GM12878 (cell line): ENCODE measurements around the gene WDR91. TPM values are rescaled to one million over a fixed set of nuclear protein-coding genes. Genes with fewer than 3 reads are reported as not detected.

ENCODE experiments used
- ATAC-seq: fragments of 200-7000 bp; cut with Tn5 transposase; 3 replicates; pipeline ENCODE4 v1.9.1; 2020; ENCODE audit warnings: mild to moderate bottlenecking, moderate library complexity
- BruUV-seq: library from RNA; stranded (reverse); fragments of 400-500 nt; replicated peaks from 2 replicates; lab custom pipeline; 2021; lab: Mats Ljungman, UMichigan
- CTCF ChIA-PET: fragments of 300-600 bp; sonication (Branson Sonifier 250); formaldehyde crosslinking; extraction: SDS; loops from one replicate; lab custom pipeline; 2021; ENCODE audit warnings: inconsistent platforms; lab: Yijun Ruan, JAX
- POLR2A ChIA-PET: fragments of 350-600 bp; formaldehyde crosslinking; extraction: SDS; loops from one replicate; lab custom pipeline; 2021; ENCODE audit warnings: inconsistent platforms; lab: Charles Lee
- RAD21 ChIA-PET: fragments of 300-600 bp; sonication (Branson Sonifier 250); formaldehyde crosslinking; loops from one replicate; lab custom pipeline; 2023; ENCODE audit warnings: antibody characterized with exemption; ENCODE audit not compliant: unreplicated experiment; lab: Charles Lee
- SMC1A ChIA-PET: fragments of 300-600 bp; sonication (Branson Sonifier 250); formaldehyde crosslinking; loops from one replicate; lab custom pipeline; 2023; ENCODE audit not compliant: unreplicated experiment, uncharacterized antibody; lab: Charles Lee
- DNase-seq: peaks from one replicate; pipeline ENCODE4 v3.0.0-alpha.2; 2011; ENCODE audit warnings: low read depth, low spot score
- FAIRE-seq: peaks from 3 replicates; lab custom pipeline; 2011; peaks lifted over from hg19 to GRCh38; lab: Jason Lieb, UNC
- H2AFZ ChIP-seq: 2 replicates; pipeline ENCODE4 v1.6.0; 2011; ENCODE audit warnings: low read depth, low read length, control low read depth; ENCODE audit not compliant: control insufficient read depth
- H3K27ac ChIP-seq: 2 replicates; pipeline ENCODE4 v1.5.1; 2011; ENCODE audit warnings: control low read depth; ENCODE audit not compliant: control insufficient read depth, insufficient read depth
- H3K27me3 ChIP-seq, 2 experiments: replicated peaks in 1 of 2; 2 replicates each; pipeline versions ENCODE4 v1.6.0 to v1.6.1; 2011; ENCODE audit warnings: low read length in 1 of 2; ENCODE audit not compliant: control insufficient read depth in 2 of 2, insufficient read depth in 2 of 2
- H3K36me3 ChIP-seq, 2 experiments: 2 replicates each; pipeline ENCODE4 v1.5.1; 2011; ENCODE audit warnings: low read length in 1 of 2; ENCODE audit not compliant: control insufficient read depth in 2 of 2, insufficient read depth in 2 of 2
- H3K4me1 ChIP-seq: 2 replicates; pipeline ENCODE4 v1.6.1; 2011; ENCODE audit warnings: mild to moderate bottlenecking, low read length, moderate library complexity, mixed read lengths; ENCODE audit not compliant: control insufficient read depth, insufficient read depth
- H3K4me2 ChIP-seq: 2 replicates; pipeline ENCODE4 v1.6.0; 2011; ENCODE audit warnings: control low read depth; ENCODE audit not compliant: control insufficient read depth, insufficient read depth
- H3K4me3 ChIP-seq: fragments of 200-600 bp; sonication (generic); 2 replicates; pipeline ENCODE4 v1.5.1; 2016
- H3K79me2 ChIP-seq: 2 replicates; pipeline ENCODE4 v1.6.0; 2011; ENCODE audit warnings: low read length; ENCODE audit not compliant: control insufficient read depth, insufficient read depth
- H3K9ac ChIP-seq: 2 replicates; pipeline ENCODE4 v1.8.0; 2011; ENCODE audit warnings: low read length, control low read depth, mixed read lengths; ENCODE audit not compliant: control insufficient read depth, insufficient read depth
- H3K9me3 ChIP-seq: replicated peaks from 3 replicates; pipeline ENCODE4 v1.5.1; 2011; ENCODE audit warnings: mild to moderate bottlenecking, low read length; ENCODE audit not compliant: control insufficient read depth, insufficient read depth
- H4K20me1 ChIP-seq: 2 replicates; pipeline ENCODE4 v1.6.0; 2011; ENCODE audit not compliant: control insufficient read depth, insufficient read depth
- ATF7 ChIP-seq: fragments of 450-650 bp; IDR thresholded peaks from 2 replicates; pipeline ENCODE4 v1.6.1; 2016; ENCODE audit warnings: low read depth, mild to moderate bottlenecking
- BACH1 ChIP-seq: fragments of 450-650 bp; IDR thresholded peaks from 2 replicates; pipeline ENCODE4 v1.6.1; 2017; ENCODE audit warnings: mild to moderate bottlenecking, borderline replicate concordance
- BRCA1 ChIP-seq: IDR thresholded peaks from 2 replicates; pipeline ENCODE4 v1.6.1; 2011; ENCODE audit warnings: low read depth, low read length, improper control_type of control experiment
- CHD4 ChIP-seq: fragments of 200-600 bp; sonication (generic); IDR thresholded peaks from 2 replicates; pipeline ENCODE4 v1.6.1; 2016; ENCODE audit warnings: mild to moderate bottlenecking
- DPF2 ChIP-seq: fragments of 450-650 bp; IDR thresholded peaks from 2 replicates; pipeline ENCODE4 v1.6.1; 2017; ENCODE audit warnings: mild to moderate bottlenecking
- EGR1 ChIP-seq, 2 experiments: IDR thresholded peaks; 1 replicate in 1 of 2; 2 replicates in 1 of 2; pipeline ENCODE4 v1.6.1; 2011 to 2012; ENCODE audit warnings: low read depth in 2 of 2, low read length in 2 of 2, borderline replicate concordance in 1 of 2, mild to moderate bottlenecking in 1 of 2, moderate library complexity in 1 of 2
- ELK1 ChIP-seq: IDR thresholded peaks from 2 replicates; pipeline ENCODE4 v1.6.1; 2012; ENCODE audit warnings: low read depth, low read length, improper control_type of control experiment
- ESRRA ChIP-seq: IDR thresholded peaks from 2 replicates; pipeline ENCODE4 v1.6.1; 2012; ENCODE audit warnings: mild to moderate bottlenecking, low read length, improper control_type of control experiment
- IRF4 ChIP-seq: IDR thresholded peaks from 2 replicates; pipeline ENCODE4 v1.6.1; 2011; ENCODE audit warnings: low read depth, low read length
- KLF5 ChIP-seq: fragments of 450-650 bp; IDR thresholded peaks from 2 replicates; pipeline ENCODE4 v1.6.1; 2014; ENCODE audit warnings: mild to moderate bottlenecking; ENCODE audit not compliant: partially characterized antibody
- NFYA ChIP-seq: IDR thresholded peaks from 2 replicates; pipeline ENCODE4 v1.6.1; 2011; ENCODE audit warnings: low read depth, mild to moderate bottlenecking, low read length, improper control_type of control experiment, borderline replicate concordance
- POLR2AphosphoS2 ChIP-seq: IDR thresholded peaks from 2 replicates; pipeline ENCODE4 v1.6.1; 2011; ENCODE audit warnings: low read depth, mild to moderate bottlenecking, low read length, improper control_type of control experiment, moderate library complexity
- RB1 ChIP-seq: fragments of 450-650 bp; formaldehyde crosslinking; IDR thresholded peaks from 2 replicates; pipeline ENCODE4 v1.6.1; 2017; ENCODE audit warnings: mild to moderate bottlenecking, borderline replicate concordance
- RCOR1 ChIP-seq: conservative IDR thresholded peaks from 2 replicates; pipeline ENCODE4 v1.6.1; 2012; ENCODE audit warnings: low read depth, low read length, improper control_type of control experiment
- ZSCAN29 ChIP-seq: fragments of 450-650 bp; IDR thresholded peaks from 2 replicates; pipeline ENCODE4 v1.6.1; 2017; ENCODE audit warnings: mild to moderate bottlenecking, moderate library complexity
- ZZZ3 ChIP-seq: IDR thresholded peaks from 2 replicates; pipeline ENCODE4 v1.6.1; 2011; ENCODE audit warnings: low read depth; ENCODE audit not compliant: control insufficient read depth, insufficient read length
- WGBS: methylation state at CpG from one replicate; pipeline ENCODE4 v1.1.6; 2016; ENCODE audit warnings: low lambda C conversion rate; ENCODE audit not compliant: insufficient replicate concordance, insufficient coverage; ENCODE audit errors: missing lambda C conversion rate; 5-methylcytosine and 5-hydroxymethylcytosine counted together
- in situ Hi-C: fragments of 300-500 bp; cut with MboI; formaldehyde crosslinking; loops from 9 replicates; pipeline ENCODE4 v1.14.3; 2018; ENCODE audit warnings: mixed read lengths
- intact Hi-C: fragments of 100-400 bp; cut with micrococcal nuclease; formaldehyde crosslinking; loops from one replicate; pipeline ENCODE4 v1.14.2; 2022; ENCODE audit not compliant: unreplicated experiment
- polyA plus RNA-seq, 11 experiments: library from polyadenylated mRNA; depleted of rRNA in 4 of 11; unstranded in 6 of 11; stranded (reverse) in 5 of 11; fragments of >200 nt; fragmentation: Nextera tagmentation in 4 of 11; fragmentation: Illumina TruSeq in 1 of 11; extraction: Ambion mirVana in 4 of 11; extraction: Trizol in 1 of 11; gene quantifications; 1 replicate in 1 of 11; 2 replicates in 10 of 11; pipeline versions ENCODE4 v1.2.1 to v1.2.3, GENCODE V29; 2011 to 2016; ENCODE audit warnings: inconsistent platforms in 2 of 11, missing spikeins in 2 of 11, low read depth in 1 of 11
- total RNA-seq, 4 experiments: library from RNA; depleted of rRNA in 3 of 4; stranded (reverse); fragments of >200 nt in 3 of 4; fragmentation: Illumina TruSeq in 1 of 4; extraction: Trizol in 1 of 4; gene quantifications; 2 replicates each; pipeline versions ENCODE4 v1.2.1 to v1.2.3, GENCODE V29; 2013 to 2021
- TF ChIP-seq, protein P1 (sequence below): fragments of 450-650 bp; IDR thresholded peaks from 2 replicates; pipeline ENCODE4 v1.6.1; 2017; ENCODE audit warnings: low read depth, mild to moderate bottlenecking, moderate library complexity
- TF ChIP-seq, protein P2 (sequence below): fragments of 450-650 bp; formaldehyde crosslinking; IDR thresholded peaks from 2 replicates; pipeline ENCODE4 v1.4.0; 2022; ENCODE audit warnings: mild to moderate bottlenecking, moderate library complexity

The WDR91 gene
- total and polyA plus RNA-seq, 10 of the 15 experiments (the other 5 are each of a cell fraction or from before 2014, with no cell fraction given), result 7.6 to 83.3 (median 16.5) TPM

- WGBS, result 91% methylated on average over 14 of the region's 14 CpGs
- FAIRE-seq (no peak), DNase-seq (no peak), ATAC-seq (no peak)
- H3K4me2 ChIP-seq, result no peak overlapping the region
- H3K9ac ChIP-seq, result no peak overlapping the region
- in situ Hi-C loops (no loop called here), intact Hi-C loops (no loop called here)
- H3K79me2 ChIP-seq, result peaks cover 4% of the 10 kb centered on the region
- no peak overlapping the region for H3K4me3 ChIP-seq
- ChIA-PET RAD21 (no interaction called here), CTCF (interaction anchor here (0.9 to 1.1 kb wide), 2 partner anchors 9 to 10 kb away, joined by 3 to 6 read pairs; no protein-coding TSS in a partner anchor), SMC1A (interaction anchor here (0.8 to 1.1 kb wide), 3 partner anchors 12 to 27 kb away, joined by 3 to 5 read pairs (median 3); no protein-coding TSS in a partner anchor), POLR2A (interaction anchor here (0.7 to 1.4 kb wide), 6 partner anchors 9 to 274 kb away, joined by 3 to 4 read pairs (median 4); no protein-coding TSS in a partner anchor)
- no peak overlapping the region for H3K27ac ChIP-seq
- no peaks in the 10 kb centered on the region for H3K9me3 ChIP-seq
- peaks cover 29 to 56% of the 10 kb centered on the region in 2 experiments for H3K36me3 ChIP-seq
- H2AFZ ChIP-seq, result no peak overlapping the region
- no peaks in the 10 kb centered on the region for H4K20me1 ChIP-seq
- BruUV-seq, result no TSS peak
- H3K4me1 ChIP-seq, result peaks cover 2% of the 10 kb centered on the region; the same call in 1 of the 2 replicates
- H3K27me3 ChIP-seq, result no peaks in the 10 kb centered on the region
- TF ChIP-seq BACH1 (no peak), BRCA1 (no peak), RB1 (no peak), RCOR1 (no peak), ATF7 (no peak), KLF5 (no peak), DPF2 (no peak), ESRRA (no peak), IRF4 (no peak), POLR2AphosphoS2 (no peak), NFYA (no peak), EGR1 (IDR thresholded peaks at IDR 0.05; ENCODE audit: borderline replicate concordance in 1 of 2, low read depth in 2 of 2, low read length in 2 of 2) (no peak), CHD4 (no peak), ZSCAN29 (no peak), ELK1 (no peak), ZZZ3 (no peak)
- TF ChIP-seq, protein P1, sequence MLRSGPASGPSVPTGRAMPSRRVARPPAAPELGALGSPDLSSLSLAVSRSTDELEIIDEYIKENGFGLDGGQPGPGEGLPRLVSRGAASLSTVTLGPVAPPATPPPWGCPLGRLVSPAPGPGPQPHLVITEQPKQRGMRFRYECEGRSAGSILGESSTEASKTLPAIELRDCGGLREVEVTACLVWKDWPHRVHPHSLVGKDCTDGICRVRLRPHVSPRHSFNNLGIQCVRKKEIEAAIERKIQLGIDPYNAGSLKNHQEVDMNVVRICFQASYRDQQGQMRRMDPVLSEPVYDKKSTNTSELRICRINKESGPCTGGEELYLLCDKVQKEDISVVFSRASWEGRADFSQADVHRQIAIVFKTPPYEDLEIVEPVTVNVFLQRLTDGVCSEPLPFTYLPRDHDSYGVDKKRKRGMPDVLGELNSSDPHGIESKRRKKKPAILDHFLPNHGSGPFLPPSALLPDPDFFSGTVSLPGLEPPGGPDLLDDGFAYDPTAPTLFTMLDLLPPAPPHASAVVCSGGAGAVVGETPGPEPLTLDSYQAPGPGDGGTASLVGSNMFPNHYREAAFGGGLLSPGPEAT, result no peak
- TF ChIP-seq, protein P2, sequence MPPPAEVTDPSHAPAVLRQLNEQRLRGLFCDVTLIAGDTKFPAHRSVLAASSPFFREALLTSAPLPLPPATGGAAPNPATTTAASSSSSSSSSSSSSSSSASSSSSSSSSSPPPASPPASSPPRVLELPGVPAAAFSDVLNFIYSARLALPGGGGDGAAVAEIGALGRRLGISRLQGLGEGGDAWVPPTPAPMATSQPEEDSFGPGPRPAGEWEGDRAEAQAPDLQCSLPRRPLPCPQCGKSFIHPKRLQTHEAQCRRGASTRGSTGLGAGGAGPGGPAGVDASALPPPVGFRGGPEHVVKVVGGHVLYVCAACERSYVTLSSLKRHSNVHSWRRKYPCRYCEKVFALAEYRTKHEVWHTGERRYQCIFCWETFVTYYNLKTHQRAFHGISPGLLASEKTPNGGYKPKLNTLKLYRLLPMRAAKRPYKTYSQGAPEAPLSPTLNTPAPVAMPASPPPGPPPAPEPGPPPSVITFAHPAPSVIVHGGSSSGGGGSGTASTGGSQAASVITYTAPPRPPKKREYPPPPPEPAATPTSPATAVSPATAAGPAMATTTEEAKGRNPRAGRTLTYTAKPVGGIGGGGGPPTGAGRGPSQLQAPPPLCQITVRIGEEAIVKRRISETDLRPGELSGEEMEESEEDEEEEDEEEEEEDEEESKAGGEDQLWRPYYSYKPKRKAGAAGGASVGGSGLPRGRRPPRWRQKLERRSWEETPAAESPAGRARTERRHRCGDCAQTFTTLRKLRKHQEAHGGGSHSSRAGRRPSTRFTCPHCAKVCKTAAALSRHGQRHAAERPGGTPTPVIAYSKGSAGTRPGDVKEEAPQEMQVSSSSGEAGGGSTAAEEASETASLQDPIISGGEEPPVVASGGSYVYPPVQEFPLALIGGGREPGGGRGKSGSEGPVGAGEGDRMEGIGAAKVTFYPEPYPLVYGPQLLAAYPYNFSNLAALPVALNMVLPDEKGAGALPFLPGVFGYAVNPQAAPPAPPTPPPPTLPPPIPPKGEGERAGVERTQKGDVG, result no peak
These were observed 15.2 kb downstream of the WDR91 start for GRCh38 chr7:135195968-135196629.
